ENCODE measurements around the gene AGPAT3.

The AGPAT3 gene

DNA sequence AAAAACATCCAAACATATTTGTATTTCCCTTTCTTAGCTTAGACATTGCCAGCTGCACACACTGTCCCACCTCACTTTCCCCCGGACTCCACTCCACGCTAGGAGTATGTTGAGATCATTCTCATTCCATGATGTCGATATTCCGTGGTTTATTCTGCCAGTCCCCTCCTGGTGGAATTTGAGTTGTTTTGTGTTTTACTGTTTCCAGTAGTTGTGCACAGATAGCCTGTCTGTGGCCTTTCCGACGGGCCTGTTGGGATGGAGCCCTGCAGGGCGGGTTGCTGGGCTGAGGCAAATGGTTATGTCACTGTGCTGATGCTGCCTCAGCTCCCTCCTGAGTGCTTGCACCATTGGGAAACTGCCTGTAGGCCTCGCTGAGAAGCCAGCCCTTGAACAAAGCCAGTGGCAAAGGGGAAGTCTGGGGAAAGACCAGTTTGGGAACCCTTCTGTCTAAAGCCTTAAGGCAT lies 159.9 kb downstream of the AGPAT3 start:
- ChIA-PET CTCF (interaction anchor here (0.8 to 1.2 kb wide), 2 partner anchors 10 to 214 kb away, joined by 3 to 4 read pairs; no protein-coding TSS in a partner anchor), POLR2A (no interaction called here)
- no peak for DNase-seq (ENCODE audit: low read depth, low spot score)

DNA sequence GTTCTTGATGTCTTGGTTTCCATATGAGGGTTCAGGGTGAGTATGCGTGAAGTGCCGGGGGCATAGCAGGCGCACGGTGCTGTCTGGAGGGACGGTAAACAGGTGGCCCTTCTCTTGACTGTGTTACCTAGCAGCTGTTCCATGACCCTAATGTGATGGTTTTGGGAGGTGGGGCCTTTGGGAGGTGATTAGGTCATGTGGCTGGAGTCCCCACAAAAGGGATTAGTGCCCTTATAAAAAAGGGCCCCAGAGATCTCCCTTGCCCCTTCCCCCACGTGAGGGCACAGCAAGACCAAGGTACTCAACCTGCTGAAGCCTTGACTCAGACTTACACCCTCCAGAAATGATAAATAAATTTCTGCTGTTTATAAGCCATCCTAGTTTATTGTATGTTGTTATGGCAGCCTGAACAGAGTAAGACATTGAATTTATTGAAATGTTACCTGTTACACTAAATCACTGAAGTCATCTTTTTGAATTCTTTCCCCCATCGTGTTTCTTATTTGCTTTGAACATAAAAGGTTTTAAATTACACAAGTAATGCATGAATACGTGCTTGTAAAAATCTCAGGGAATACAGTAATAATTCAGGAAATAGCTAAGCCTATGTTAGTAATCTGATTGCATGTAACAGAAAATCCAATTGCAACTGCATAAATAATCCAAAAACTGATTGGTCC lies 162.7 kb downstream of the AGPAT3 start:
- ChIA-PET POLR2A (no interaction called here), CTCF (no interaction called here)
- TF ChIP-seq, protein P1, sequence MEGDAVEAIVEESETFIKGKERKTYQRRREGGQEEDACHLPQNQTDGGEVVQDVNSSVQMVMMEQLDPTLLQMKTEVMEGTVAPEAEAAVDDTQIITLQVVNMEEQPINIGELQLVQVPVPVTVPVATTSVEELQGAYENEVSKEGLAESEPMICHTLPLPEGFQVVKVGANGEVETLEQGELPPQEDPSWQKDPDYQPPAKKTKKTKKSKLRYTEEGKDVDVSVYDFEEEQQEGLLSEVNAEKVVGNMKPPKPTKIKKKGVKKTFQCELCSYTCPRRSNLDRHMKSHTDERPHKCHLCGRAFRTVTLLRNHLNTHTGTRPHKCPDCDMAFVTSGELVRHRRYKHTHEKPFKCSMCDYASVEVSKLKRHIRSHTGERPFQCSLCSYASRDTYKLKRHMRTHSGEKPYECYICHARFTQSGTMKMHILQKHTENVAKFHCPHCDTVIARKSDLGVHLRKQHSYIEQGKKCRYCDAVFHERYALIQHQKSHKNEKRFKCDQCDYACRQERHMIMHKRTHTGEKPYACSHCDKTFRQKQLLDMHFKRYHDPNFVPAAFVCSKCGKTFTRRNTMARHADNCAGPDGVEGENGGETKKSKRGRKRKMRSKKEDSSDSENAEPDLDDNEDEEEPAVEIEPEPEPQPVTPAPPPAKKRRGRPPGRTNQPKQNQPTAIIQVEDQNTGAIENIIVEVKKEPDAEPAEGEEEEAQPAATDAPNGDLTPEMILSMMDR (IDR thresholded peaks at IDR 0.05; ENCODE audit: insufficient read depth, low read length, missing control alignments): no peak
- DNase-seq (ENCODE audit: low read depth, low spot score): no peak
- H3K4me3 ChIP-seq (ENCODE audit: low read depth, low read length): no peak overlapping the region

More for the DNA sequence above, 159.9 kb downstream of the AGPAT3 start:
- H3K4me3 ChIP-seq (ENCODE audit: low read depth, low read length): no peak overlapping the region
- TF ChIP-seq, protein P1 (IDR thresholded peaks at IDR 0.05; ENCODE audit: insufficient read depth, low read length, missing control alignments): no peak

DNA sequence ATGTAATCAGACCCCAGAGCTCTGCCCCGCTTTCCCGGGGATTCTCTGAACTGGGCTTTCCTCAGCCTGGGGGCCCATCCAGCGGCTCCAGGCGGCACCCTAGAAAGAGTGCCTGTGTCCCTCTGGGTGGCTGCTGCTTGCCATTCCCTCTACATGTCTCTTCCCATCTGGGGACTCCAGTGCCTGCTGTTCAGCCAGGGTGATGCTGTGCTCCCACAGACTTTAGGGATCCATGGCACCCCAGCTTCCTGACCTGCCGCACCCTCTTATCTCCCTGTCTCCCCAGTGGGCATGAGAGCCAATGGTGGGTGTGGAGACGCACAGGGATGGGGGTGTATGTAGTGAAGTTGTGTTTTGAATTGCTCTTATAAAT lies 163.2 kb downstream of the AGPAT3 start:
- TF ChIP-seq, protein P1 (IDR thresholded peaks at IDR 0.05; ENCODE audit: insufficient read depth, low read length, missing control alignments): no peak
- ChIA-PET POLR2A (no interaction called here), CTCF (no interaction called here)

DNA sequence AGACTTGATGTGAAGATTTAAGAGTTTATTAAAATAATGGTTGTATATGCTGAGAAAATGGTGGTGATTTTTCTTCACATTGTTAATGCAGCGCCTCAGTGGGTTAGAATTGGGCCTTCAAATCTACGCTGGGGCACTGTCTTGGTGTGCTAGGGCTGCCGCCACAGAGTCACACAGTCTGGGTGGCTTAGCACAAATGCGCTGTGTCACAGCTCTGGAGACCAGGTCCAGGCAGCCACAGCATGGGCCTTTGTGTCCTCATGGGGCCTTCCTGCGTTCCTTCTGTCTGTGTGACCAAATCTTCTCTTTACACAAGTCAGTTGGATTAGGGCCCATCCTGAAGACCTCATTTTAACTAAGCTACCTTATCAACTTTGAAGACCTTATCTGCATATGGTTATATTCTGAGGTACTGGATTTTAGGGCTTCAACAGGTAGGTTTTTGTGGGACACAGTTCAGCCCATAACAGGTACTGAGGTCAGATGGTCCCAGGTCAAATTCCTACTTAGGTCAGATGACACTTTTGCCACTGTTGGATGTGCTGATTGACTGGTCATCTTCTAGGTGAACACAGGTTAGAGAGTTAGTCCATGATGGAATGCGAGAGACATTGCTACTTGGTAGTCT lies 164.6 kb downstream of the AGPAT3 start:
- TF ChIP-seq, protein P1 (IDR thresholded peaks at IDR 0.05; ENCODE audit: insufficient read depth, low read length, missing control alignments): no peak
- ChIA-PET POLR2A (no interaction called here), CTCF (interaction anchor here (1.4 kb wide), 1 partner anchor 13 kb away, joined by 3 read pairs; no protein-coding TSS in a partner anchor)
- DNase-seq (ENCODE audit: low read depth, low spot score): no peak
- H3K4me3 ChIP-seq (ENCODE audit: low read depth, low read length): no peak overlapping the region

More for the DNA sequence above, 163.2 kb downstream of the AGPAT3 start:
- no peak for DNase-seq (ENCODE audit: low read depth, low spot score)
- no peak overlapping the region for H3K4me3 ChIP-seq (ENCODE audit: low read depth, low read length)

DNA sequence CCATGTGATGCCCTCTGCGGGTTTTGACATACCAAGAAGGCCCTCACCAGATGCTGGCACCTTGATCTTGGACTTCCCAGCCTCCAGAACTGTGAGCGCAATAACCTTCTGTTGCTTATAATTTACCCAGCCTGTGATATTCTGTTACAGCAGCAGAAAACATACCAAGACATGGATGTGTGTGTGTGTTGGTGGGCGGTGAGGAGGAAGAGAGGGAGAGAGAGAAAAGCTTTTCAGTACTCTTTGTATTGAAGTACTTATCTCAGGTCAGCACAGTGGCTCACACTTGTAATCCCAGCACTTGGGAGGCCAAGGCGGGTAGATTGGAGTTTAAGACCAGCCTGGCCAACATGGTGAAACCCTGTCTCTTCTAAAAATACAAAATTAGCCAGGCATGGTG lies 170.2 kb downstream of the AGPAT3 start:
- POLR2A ChIA-PET: no interaction called here
- H3K4me3 ChIP-seq (ENCODE audit: low read depth, low read length): no peak overlapping the region
- DNase-seq (ENCODE audit: low read depth, low spot score): no peak
- CTCF ChIA-PET: no interaction called here
- TF ChIP-seq, protein P1 (IDR thresholded peaks at IDR 0.05; ENCODE audit: insufficient read depth, low read length, missing control alignments): no peak
